Activated CD4-positive, alpha-beta T cell treated with anti-CD3 and anti-CD28 coated beads, Interleukin-2, amount 10 ng/mL, durations not matched to agents 24 days and 14 days (primary cell): ENCODE measurements around the gene ZSWIM9. TPM values are rescaled to one million over a fixed set of nuclear protein-coding genes. Genes with fewer than 3 reads are reported as not detected.

Experiments
- total RNA-seq: library from RNA; stranded (reverse); gene quantifications from 2 replicates; pipeline ENCODE4 v1.2.3, GENCODE V29; 2022

ZSWIM9 gene
- total RNA-seq, 1 donor from 2014 or later: 9.9 TPM

Other genes with a start within 250 kb of the ZSWIM9 start
- not detected in 2 replicates for gene BSPH1, start 178.5 kb upstream of the ZSWIM9 start, total RNA-seq
- not detected in 2 replicates for gene ELSPBP1, start 176.0 kb upstream of the ZSWIM9 start, total RNA-seq
- gene CABP5, start 126.6 kb upstream of the ZSWIM9 start, total RNA-seq: not detected in 2 replicates
- 9.2 and 11.4 TPM in 2 replicates for gene PLA2G4C, start 59.9 kb upstream of the ZSWIM9 start, total RNA-seq
- 138 and 144 TPM in 2 replicates for gene LIG1, start 336 bp upstream of the ZSWIM9 start, total RNA-seq
- gene CARD8, start 85.2 kb downstream of the ZSWIM9 start, total RNA-seq: 125 and 127 TPM in 2 replicates
- 0.21 and 0.30 TPM in 2 replicates for gene ZNF114, start 99.4 kb downstream of the ZSWIM9 start, total RNA-seq
- gene EMP3, start 154.9 kb downstream of the ZSWIM9 start, total RNA-seq: 278 and 281 TPM in 2 replicates
- gene TMEM143, start 193.3 kb downstream of the ZSWIM9 start, total RNA-seq: 13.1 and 13.4 TPM in 2 replicates
- 0.33 TPM in 1 of 2 replicates, not detected in the other for gene SYNGR4, start 193.7 kb downstream of the ZSWIM9 start, total RNA-seq
- 75.5 and 77.7 TPM in 2 replicates for gene KDELR1, start 220.9 kb downstream of the ZSWIM9 start, total RNA-seq
- 0.16 and 0.26 TPM in 2 replicates for gene GRIN2D, start 223.0 kb downstream of the ZSWIM9 start, total RNA-seq